Measurements from ENCODE around the gene COL5A1.

COL5A1 gene

DNA sequence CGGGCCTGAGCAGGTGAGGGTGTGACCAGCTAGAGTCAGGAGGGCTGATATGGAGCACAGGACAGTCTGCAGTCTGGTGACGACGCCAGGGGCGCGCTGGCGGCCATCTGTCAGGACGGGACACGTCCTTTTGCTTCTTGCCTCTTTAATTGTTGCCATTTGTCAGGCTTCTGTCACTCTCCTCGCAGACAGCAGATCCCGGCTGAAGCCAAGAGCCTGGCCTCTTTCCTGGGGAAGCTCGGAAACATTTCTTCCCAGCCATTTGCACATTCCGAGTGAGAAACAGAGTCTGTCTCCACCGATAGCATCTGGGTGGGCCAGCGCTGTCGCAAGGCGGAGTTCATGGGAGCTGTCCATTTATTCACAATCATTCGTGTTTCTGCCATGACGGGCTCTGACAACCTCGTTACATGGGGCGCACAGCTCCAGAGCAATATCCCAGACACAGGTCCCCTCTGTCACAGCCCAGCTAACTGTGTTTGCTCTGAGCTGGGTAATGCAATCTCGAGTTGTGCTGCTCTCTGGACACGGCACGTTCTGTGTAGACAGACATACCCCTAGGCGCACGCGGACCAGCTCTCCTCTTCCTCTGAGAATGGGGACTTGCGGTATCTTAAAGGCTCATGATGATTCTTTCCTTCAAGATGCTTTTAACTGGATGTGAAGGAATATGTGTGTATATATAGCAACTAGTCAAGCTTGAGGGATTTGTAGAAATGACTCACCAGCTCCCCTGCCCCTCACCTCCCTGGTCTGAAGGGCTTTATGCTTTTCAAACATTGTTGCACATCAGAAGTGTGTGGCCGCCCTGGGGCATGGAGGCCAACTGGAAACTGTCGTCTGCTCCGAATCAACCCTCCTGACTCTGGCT lies 133.7 kb downstream of the COL5A1 start:
- no peak for DNase-seq

DNA sequence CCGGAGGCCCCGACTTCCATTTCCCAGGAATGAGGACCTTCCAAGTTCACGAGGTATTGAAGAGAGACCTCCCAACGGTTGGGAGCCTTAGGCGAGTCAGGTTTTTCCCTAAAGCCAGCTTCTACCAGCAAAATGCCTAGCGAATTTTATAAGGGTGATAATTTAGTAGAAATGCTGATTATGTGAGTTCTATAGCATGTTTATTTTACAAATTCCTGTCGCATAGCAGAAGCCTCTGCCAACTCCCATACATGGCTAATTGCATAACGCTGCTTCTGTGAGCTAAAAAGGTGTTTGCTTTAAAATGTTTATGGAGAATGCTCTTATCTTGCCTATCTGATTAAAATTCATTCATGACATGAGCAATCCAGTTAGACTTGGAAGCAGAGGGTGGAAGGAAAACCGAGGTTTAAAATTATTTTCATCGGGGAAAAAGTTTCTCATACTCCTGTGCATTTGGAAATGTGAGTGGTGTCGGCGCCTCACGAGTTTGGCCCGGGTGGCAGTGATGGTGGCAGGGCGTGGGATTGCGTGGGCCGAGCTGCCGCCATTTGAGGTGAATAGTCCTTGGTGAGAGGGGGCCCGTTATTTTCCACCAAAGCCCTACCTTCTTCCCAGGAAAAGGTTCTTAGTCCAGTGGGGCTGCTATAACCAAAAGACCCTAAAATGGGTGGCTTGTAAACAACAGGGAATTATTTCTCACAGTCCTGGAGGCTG lies 134.6 kb downstream of the COL5A1 start:
- DNase-seq = no peak

DNA sequence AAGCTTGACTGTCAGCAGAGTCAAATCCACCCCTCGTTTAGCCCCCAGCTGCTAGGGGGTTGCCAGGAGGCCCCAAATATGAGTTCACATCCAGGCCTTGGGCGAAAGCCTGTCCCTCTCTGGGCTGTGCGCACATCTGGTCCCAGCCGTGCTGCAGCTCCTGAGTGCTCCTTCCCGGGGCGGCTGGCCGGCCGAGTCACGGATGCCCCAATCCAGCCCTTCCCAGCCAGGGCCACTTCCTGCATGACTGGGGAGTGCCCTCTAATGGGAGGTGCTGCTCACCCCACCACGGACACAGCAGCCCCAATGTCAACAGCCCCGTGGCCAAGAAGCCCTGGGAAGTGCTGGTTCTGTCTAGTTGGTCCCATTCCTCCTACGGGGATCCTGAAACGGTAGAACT lies 135.6 kb downstream of the COL5A1 start:
- DNase-seq = no peak

DNA sequence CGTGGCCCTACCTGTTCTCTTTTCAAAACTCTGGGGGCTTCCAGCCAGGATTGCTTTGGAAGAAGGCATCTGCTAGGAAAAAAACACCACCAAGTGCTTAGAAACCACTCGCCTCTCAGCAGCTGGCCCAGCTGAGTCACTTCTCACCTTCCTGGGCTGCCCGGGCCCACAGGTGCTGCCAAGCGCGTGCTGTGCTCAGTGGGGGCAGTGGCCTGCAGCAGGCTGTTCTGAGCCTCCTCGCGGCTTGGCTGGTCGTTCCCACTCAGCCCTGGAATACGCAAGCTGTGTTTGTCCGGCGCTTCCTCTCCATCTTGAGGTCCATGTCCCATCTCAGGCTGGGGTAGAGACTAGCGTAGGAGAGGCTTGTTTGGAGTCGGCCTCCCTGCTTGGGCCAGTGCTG lies 136.6 kb downstream of the COL5A1 start:
- DNase-seq = no peak

DNA sequence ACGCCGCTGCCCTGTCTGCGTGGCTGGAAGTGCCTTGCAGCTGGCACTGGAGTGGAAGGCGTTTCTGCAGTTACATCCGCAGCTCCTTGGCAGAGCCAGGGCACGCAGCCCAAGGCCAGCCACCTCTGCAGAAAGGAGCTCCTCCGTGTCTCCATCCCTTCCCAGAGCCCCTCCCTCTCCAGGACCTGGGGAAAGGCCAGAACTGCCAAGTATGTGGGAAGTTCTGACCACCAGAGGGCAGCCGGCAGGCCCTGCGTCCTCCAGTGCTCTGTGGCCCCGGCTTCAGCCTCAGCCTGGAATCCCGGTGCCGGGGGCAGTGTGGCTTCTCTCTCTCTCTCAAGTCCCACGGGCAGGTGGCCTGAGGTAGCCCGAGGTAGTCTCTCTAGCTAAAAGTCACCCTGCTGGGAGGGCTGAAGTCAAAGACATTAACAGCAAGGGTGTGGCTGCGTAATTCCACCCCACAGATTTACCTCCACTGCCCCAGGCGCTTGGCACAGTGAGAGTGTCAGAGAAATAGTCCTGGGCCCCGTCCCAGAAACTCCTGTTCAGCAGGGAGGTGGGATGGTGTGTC lies 137.3 kb downstream of the COL5A1 start:
- DNase-seq = no peak

DNA sequence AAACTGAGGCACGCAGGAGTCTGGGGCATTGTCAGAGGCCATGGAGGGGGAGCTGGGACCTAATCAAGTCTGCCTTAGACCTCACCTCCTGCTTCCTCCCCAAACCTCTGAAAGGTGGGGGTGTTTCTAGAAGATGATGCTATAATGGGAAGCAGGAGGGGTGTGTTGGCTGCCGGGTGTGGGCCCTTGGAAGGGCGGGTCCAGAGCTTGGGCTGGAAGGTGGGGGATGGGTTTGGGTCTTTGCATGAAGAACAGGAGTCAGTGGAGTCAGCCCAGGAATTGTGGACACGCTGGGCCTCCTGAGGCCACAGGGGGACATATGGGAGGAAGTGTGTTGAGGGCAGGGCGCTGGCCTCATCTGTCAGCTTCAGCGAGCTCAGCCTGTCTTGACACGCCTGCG lies 138.0 kb downstream of the COL5A1 start:
- DNase-seq = no peak

DNA sequence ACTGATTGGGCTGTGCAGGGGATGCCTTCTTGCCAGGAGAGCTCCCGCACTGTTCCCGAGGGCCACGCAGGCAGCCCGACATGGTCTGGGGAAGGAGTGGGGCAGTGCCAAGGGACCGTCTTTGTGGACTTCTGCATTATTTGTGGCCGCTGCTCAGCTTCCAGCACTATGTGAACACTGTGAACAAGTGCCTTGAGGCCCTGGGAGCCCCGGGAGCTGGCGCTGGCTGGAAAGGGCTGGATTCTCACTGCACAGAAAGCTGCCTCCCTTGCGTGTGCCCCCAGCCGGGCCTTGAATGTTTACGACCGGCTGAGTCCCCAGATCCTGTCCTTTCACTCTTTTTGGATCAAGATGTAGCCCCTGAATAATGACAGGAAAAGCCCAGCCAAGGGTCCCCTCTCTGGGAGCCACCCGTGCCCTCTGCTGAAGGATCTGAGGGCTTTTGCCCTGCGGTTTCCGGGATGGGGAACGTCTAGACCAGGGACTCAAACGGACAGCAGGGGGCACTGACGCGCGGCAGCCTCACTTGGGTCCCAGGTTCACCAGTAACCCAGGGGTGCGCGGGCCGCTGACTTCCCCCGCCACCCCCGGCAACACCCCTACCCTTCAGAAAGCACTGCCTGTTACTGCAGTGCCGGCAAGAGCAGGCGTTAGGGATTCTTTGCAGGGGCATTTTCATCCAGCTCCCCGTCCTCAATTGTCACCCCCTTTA lies 140.1 kb downstream of the COL5A1 start:
- DNase-seq = no peak

DNA sequence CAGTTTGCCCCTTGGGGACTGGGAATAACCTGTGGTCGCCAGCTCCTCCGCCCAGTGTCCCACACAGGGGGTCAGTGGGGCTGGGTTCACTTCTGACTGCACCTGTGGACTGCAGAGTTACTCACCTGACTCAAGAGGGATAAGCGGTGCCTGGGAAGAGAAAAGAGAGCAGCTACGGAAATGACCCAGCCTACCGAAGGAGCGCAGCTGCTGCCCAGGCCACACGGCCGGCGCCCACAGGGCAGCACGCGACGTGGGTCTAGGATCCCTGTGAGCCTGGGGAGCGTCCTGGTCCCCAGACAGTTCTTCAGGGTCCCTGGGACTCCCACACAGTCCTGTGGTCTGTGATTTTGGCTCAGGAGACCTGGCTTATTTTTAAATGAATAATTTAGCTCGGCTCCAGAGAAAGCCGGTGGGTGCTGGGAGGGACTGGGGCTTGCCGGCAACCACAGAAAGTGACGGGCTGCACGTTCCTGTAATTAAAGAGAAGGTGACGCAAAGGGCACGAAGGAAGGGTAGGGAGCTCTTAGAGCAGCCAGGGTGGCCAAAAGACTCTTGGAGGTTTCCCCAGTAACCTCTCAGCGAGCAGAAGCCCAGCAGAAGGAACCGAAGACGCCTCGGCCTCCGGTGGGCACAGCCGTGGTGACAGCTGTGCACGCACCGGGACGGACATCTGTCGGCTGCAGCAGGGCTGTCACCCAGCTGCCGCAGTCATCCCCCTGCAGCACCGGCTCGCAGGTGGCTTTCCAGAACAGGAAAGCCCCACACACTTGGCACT lies 141.5 kb downstream of the COL5A1 start:
- DNase-seq = no peak

DNA sequence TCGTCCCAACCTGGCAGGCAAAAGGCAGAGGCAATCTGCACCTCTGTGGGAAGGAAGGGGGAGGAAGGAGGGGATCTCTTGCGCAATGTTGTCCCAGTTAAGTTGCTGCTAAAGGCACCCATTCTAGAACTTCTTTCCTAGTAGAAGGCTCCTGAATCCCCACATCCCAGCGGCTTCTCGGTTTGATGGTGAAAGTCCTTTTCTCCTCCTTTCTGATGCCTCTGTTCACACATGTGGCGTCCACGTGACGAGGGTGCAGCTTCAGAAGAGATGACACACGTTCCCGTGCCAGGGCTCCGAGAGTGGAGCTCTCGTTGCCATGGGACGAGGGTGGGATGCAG lies 142.1 kb downstream of the COL5A1 start:
- no peak for DNase-seq

DNA sequence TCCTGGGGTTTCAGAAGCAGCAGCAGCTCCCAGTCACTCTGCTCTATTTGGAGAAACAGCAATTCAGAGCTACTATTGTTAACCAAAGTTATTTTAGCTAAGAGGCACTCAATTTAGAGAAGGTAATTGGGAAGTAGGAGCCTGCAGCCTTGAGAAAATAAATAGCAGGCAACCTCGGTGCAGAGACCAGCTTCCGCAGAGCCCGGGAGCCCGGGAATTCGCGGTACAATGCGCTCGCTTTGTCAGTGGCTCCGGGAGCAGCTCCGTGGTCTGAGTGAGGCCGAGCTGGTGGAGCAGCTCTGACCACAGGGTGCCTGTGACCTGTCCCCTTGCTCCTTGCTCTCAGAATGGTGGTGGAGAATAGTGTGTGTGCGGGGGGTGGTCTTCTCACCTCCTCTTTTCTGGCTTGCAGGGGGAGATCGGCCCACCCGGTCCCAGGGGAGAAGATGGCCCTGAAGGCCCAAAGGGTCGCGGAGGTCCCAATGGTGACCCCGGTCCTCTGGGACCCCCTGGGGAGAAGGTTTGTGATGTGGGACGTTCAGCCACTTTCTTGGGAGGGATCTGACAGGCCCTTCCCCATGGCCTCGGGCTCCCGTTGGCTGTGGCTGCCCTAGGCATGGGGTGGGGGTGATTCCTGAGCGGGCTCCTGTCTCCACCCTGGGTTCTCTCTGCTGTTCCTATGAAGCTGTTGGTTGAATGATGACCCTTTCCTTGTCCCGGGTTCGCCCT lies 143.1 kb downstream of the COL5A1 start:
- DNase-seq = no peak

DNA sequence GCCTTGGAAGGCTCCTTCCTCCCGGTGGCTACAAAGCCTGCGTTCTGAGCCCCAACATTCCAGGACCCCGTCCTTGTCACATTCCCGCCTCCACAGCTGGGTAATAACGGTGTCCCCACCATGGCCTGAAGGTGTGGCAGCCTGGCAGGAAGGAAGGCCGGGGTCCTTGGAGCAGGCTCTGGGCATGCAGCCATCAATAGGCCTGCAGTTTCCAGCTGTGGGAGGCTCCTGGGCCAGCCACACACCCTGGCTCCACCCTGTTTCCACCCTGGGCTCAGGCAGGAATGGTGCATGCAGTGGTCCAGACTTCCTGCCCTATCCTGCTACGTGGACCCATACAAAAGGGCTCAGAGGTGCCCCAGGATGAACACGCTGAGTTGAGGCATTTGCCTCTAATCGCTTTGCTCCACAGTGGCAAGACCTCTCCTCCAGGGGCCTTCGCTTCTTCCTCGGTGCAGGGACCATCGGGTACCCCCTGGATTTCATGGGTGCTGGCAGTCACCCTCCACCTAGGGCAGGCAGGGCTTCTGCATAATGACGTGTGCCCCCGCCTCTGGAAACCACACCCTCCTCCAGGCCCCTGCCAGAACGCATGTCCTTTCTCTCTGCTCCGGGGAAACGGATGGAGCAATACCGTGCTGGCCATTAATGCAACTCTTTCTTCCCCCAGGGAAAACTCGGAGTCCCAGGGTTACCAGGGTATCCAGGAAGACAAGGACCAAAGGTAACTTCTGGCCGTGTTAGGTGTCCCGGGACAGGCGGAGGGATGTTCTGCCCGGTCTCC lies 143.9 kb downstream of the COL5A1 start:
- DNase-seq = no peak

DNA sequence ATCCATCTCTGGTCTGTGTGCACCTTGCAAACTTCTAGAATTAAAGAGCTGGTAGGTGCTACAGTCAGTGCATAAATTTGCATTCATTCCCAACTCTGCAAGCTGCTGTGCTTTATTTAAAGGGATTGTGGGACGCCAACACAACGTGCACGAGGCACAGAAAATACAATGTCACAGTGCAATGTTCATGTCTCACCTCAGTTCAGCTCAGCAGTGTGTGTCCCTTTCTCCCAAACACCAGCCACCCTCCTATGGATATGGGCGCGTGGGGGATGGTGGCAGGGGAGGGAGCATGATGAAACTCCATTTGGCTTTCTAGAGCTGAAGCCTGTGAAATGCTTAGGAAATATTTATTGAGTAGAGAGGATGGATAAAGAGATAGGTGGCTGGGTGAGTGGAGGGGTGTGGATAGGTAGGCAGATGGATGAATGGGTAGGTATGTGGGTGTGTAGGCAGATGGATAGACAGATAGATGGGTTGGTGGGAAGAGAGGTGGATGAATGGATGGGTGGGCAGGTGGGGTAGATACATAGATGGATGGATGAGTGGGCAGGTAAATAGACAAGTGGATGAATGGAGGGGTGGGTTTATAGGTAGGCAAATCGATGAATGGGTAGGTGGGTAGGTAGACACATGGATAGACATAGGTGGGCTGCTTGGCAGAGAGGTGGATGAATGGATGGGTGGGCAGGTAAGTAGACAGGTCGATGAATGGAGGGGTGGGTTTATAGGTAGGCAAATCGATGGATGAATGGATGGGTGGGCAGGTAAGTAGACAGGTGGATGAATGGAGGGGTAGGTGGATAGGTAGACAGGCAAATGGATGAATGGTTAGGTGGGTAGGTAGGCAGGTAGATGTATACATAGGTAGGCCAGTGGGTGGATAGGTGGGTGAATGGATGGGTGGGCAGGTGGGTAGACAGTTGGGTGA lies 146.3 kb downstream of the COL5A1 start:
- no peak for DNase-seq

DNA sequence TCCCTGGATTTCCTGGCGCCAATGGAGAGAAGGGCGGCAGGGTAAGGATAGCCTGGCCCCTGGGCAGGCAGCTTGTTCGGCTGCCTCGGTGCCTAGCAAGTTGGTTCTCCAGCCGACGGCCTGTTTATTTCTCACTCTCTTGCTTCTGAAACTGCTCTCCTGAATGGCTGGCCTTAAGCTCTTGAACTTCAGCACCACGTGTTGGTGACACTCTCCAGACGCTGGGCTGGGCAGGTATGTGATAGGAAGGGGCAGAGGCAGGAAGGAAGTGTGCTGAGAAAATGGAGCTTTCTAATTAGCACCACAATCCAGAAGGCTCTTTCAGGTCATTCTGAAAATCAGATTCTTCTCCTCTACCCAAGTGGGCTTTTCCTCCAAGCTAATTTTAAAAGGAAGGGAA lies 147.6 kb downstream of the COL5A1 start:
- DNase-seq = no peak

DNA sequence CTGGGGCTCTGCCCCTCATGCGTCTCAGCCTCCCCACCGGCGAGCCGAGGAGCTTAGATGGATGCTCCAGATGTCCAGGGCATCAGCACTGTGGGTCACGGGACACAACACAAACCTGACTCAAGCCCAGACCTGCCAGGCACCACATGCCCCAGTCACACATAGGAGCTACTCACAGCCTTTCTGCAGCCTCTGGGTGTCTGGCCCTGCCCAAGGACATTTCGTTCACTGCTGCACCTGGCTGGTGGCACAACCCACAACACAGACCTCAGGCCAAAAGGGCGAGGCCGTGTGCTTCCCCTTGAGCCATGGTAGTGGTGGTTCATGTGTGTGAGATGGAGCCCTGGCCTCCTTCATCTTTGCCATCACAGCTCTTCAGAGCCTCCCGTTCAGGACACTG lies 149.4 kb downstream of the COL5A1 start:
- DNase-seq = no peak

DNA sequence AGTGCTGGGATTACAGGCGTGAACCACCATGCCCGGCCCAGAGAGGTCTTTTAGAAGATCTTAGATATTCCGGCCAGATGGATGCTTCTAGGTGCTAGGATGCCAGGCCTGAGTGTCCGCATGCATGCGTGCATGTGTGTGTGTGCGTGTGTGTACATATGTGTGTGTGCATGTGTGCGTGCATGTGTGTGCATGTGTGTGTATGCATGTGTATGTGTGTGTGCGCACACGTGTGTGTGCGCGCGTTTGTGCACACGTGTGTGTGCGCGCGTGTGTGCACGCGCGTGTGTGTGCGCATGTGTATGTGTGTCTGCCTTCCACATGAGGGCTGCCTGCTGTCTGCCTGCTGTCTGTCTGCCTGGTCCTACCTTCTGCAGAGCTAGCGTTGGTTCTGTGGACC lies 151.0 kb downstream of the COL5A1 start:
- no peak for DNase-seq

DNA sequence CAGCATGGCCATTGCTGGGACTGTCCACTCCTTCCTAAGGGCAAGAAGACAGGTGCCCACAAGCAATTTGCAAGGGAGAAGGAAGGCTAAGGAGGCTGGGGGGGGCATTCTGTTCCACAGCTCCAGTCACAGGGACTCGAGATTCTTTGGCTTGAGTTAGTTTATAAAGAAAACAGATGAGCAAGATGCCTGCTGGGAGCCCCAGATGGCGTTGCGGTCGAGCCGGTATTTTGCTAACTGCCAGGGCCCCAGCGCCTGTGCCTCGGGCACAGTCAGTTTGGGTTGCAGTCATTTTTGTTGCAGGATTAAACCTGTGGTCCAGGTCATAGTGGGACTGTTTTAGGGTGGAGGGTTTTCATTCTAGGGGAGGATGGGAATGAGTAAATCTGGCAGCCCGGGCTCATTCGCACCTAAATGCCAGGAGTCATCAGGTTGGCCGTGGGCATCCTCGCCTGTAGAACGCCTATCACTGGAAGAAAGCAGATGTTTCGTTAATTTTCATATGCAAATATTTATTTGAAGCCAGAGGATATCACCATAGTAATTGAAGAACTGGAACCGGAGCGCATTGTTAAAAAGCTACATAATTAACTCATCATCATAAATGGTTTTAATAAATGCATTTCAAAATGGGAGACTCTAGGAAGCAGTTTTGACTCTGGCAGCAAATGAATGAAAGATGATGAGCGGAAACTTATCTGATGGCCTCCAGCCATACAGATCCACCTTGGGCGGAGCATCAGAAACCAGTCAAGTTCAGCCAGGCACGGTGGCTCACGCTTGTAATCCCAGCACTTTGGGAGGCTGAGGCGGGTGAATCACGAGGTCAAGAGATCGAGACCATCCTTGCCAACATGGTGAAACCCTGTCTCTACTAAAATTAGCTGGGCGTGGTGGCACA lies 151.9 kb downstream of the COL5A1 start:
- DNase-seq = no peak

DNA sequence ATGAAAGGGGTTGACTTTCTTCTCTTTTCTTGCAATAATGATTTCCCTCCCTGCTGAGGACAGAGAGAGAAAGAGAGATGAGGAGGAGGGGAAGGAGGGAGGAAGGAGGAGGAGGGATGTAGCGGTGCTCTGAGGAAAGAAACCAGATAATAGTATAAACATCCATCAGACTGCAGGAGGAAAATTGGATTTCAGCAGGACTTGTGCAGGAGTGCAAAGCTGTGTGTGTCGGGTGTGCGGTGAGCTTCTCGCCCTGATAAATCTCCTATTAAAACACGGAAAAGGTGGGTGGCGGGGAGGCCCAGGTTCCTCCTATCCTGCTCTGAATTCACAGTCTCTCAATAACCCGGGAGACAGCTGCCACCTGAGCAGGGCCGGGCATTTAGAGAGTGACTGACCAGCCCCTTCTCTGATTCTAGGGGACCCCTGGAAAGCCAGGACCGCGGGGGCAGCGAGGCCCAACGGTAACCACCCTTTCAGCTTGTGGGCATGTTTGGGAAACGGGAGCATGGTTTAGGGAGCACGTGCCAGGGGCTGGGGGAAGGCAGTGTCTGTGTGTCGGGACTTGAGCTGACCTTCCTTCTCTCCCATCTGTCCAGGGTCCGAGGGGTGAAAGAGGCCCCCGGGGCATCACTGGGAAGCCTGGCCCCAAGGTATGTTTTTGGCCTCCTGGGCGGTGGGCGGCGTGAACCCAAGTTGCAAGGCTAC lies 153.2 kb downstream of the COL5A1 start:
- DNase-seq = no peak

DNA sequence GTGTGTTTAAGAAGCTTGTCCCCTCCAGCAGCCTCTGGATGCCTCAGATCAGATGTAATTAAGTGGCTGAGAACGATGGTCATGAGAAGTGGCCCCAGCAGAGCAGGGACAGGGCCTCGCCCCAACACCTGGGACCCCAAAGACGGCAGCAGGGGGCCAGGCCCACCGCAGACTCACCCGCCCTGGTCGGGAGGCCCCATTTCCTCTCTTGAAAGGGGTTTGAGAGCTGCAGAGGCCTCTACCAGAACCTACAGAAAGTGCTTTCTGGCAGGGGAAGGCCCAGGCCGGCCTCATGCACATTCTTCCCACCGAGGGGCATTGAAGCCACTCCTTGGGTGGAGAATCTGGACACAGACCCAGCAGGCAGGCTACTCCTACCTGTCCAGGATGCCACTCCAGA lies 153.8 kb downstream of the COL5A1 start:
- DNase-seq = no peak
